ENCODE measurements around the gene TM4SF20. TPM values are rescaled to one million over a fixed set of nuclear protein-coding genes. Genes with fewer than 3 reads are reported as not detected.
A peak's percentile ranks its signal among the peaks of the same experiment; 100 is the strongest.

The TM4SF20 gene
- polyA plus RNA-seq, 3 donors, result not detected

DNA sequence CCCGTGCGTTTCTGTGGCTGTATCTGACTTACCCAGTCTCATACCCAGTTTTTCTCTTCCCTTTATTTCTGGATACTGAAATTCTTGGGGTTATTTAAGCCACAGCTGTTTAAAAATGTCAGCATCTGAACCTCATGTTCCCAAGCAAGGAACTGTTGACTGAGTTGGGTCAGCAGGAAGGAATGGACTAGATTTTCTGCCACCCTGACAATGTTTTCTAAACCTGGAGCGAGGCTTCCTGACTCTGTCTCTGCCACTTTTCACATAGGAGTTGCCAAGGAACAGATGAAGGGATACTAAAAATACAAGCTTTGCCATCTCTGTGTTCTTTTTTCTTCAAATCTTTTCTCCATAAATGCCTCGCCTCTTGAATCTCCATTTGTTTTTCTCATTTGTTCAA is 37.6 kb upstream of the TM4SF20 start:
- Histone ChIP-seq H3K9ac (ENCODE audit: insufficient read depth, low read length, poor library complexity, severe bottlenecking) (peak overlapping the region; percentile 19), H3K4me2 (replicated peaks; ENCODE audit: extremely low read depth, low read length, poor library complexity, severe bottlenecking) (peak overlapping the region; percentile 53), H4K20me1 (ENCODE audit: insufficient read depth, low read length) (no peaks in the 10 kb centered on the region), H3K4me1 (ENCODE audit: control insufficient read depth in 1 of 2, insufficient read depth in 2 of 2, low read length in 2 of 2) (peaks cover 68 to 80% of the 10 kb centered on the region in 2 donors), H2AFZ (ENCODE audit: insufficient read depth, low read depth, low read length, poor library complexity, severe bottlenecking) (no peak overlapping the region), H3K9me3 (replicated peaks in 1 of 2; ENCODE audit: control insufficient read depth in 1 of 2, insufficient read depth in 1 of 2, low read length in 2 of 2) (no peaks in the 10 kb centered on the region), H3K79me2 (ENCODE audit: insufficient read depth, low read length) (no peaks in the 10 kb centered on the region), H3K4me3 (replicated peaks in 1 of 3; ENCODE audit: low read depth in 2 of 3, low read length in 3 of 3) (peak overlapping the region in 1 of 3 experiments; percentile 63), H3K27me3 (ENCODE audit: control insufficient read depth in 2 of 2, insufficient read depth in 2 of 2, low read length in 2 of 2) (no peaks in the 10 kb centered on the region), H3K36me3 (replicated peaks in 1 of 2; ENCODE audit: control insufficient read depth in 1 of 2, insufficient read depth in 2 of 2, low read length in 2 of 2) (no peaks in the 10 kb centered on the region), H3K27ac (ENCODE audit: low read depth in 1 of 2, low read length in 2 of 2) (peak overlapping the region; percentile 69 to 85)
- no peak for DNase-seq
- Mint-ChIP-seq H3K27ac (peak overlapping the region; percentile 93 to 98 (median 97)), H3K4me1 (peaks cover 75% of the 10 kb centered on the region), H3K4me3 (peak overlapping the region in 1 of 2 donors; percentile 64), H3K9me3 (no peaks in the 10 kb centered on the region), H3K27me3 (ENCODE audit: low read depth in 3 of 3) (peaks cover 0 to 5% (median 2%) of the 10 kb centered on the region in 3 donors), H3K36me3 (peaks cover 0 to 3% of the 10 kb centered on the region in 2 donors)
- 100% methylated on average over 1 of the region's 4 CpGs for WGBS (ENCODE audit: insufficient coverage)
- no peak for TF ChIP-seq CTCF (IDR thresholded peaks at IDR 0.05)
- intact Hi-C loops (cut with micrococcal nuclease), result loop anchor here in 1 of 2 donors (5.0 kb wide), 1 partner anchor 36 kb away; no protein-coding TSS in a partner anchor

DNA sequence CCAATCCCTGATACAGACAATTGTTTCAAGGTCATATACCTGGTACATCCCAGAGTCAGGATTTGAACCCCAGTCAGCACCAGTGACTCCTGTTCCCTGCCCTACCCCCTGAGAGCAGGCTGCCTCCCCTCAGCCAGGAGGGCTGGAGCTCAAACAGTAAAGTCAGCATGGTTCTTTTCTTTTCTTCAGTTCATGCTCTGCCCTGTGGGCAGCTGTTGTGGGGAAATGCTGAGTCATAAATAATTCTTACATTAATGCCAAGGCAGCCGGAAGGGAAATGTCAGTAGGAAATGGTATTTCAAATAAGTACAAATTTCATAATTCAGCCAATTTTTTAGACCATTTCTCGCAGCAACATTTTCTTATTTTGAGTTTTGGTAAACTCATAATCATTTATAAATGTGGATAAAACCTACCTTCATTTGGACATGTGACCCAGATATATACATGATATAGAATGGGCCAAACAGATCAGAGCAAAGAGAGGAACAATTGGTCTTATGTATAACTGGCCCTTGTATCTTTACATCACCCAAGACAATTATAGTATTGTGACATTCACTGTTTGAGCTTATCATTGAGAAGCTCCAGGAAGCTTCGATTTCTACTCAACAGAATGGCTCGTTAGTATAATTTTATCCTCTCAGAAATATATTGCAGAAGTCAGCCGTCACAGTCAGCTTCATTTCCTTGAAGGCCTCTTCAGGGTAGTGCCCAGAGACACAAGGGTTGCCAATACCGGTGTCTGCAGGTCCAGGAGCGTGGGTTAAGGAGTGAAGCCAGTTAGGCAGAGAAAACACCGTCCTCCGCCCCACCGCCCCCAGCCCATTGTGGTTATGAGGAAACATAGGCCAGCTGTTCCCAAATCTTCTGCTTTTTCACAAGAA is 36.7 kb upstream of the TM4SF20 start:
- peak; percentile 70 to 86 (median 80) for DNase-seq
- H3K4me2 ChIP-seq (replicated peaks; ENCODE audit: extremely low read depth, low read length, poor library complexity, severe bottlenecking), result peak overlapping the region; percentile 53
- H3K9ac ChIP-seq (ENCODE audit: insufficient read depth, low read length, poor library complexity, severe bottlenecking), result peak overlapping the region; percentile 19
- intact Hi-C loops (cut with micrococcal nuclease), result loop anchor here in 1 of 2 donors (5.0 kb wide), 1 partner anchor 37 kb away; no protein-coding TSS in a partner anchor
- peak overlapping the region in 2 of 3 experiments; percentile 10 to 63 for H3K4me3 ChIP-seq (replicated peaks in 1 of 3; ENCODE audit: low read depth in 2 of 3, low read length in 3 of 3)
- Mint-ChIP-seq H3K4me3 (peak overlapping the region; percentile 64 to 82), H3K4me1 (peaks cover 80% of the 10 kb centered on the region), H3K27ac (peak overlapping the region; percentile 93 to 98 (median 97)), H3K27me3 (ENCODE audit: low read depth in 3 of 3) (peaks cover 0 to 5% (median 2%) of the 10 kb centered on the region in 3 donors), H3K9me3 (no peaks in the 10 kb centered on the region), H3K36me3 (peaks cover 0 to 5% of the 10 kb centered on the region in 2 donors)
- H2AFZ ChIP-seq (ENCODE audit: insufficient read depth, low read depth, low read length, poor library complexity, severe bottlenecking), result no peak overlapping the region
- no peaks in the 10 kb centered on the region for H3K36me3 ChIP-seq (replicated peaks in 1 of 2; ENCODE audit: control insufficient read depth in 1 of 2, insufficient read depth in 2 of 2, low read length in 2 of 2)
- H3K27me3 ChIP-seq (ENCODE audit: control insufficient read depth in 2 of 2, insufficient read depth in 2 of 2, low read length in 2 of 2), result no peaks in the 10 kb centered on the region
- no peak for TF ChIP-seq CTCF (IDR thresholded peaks at IDR 0.05)
- H3K4me1 ChIP-seq (ENCODE audit: control insufficient read depth in 1 of 2, insufficient read depth in 2 of 2, low read length in 2 of 2), result peaks cover 75 to 84% of the 10 kb centered on the region in 2 donors
- no CpG with 5 or more reads among the region's 10 CpGs for WGBS (ENCODE audit: insufficient coverage)
- H3K79me2 ChIP-seq (ENCODE audit: insufficient read depth, low read length), result no peaks in the 10 kb centered on the region
- H3K9me3 ChIP-seq (replicated peaks in 1 of 2; ENCODE audit: control insufficient read depth in 1 of 2, insufficient read depth in 1 of 2, low read length in 2 of 2), result no peaks in the 10 kb centered on the region
- no peaks in the 10 kb centered on the region for H4K20me1 ChIP-seq (ENCODE audit: insufficient read depth, low read length)
- peak overlapping the region; percentile 69 to 85 for H3K27ac ChIP-seq (ENCODE audit: low read depth in 1 of 2, low read length in 2 of 2)
